HCT116 (cell line): Measurements from ENCODE around the gene BTBD16.

Experiments
- CEBPB ChIP-seq: IDR thresholded peaks from 2 replicates; pipeline ENCODE4 v1.6.1; 2012; ENCODE audit warnings: low read depth
- EGR1 ChIP-seq: IDR thresholded peaks from 2 replicates; pipeline ENCODE4 v1.6.1; 2012; ENCODE audit warnings: low read depth
- EZH2 ChIP-seq: fragments of 200-600 bp; sonication (generic); IDR thresholded peaks from 2 replicates; pipeline ENCODE4 v1.6.1; 2017; ENCODE audit warnings: antibody characterized with exemption, mixed run types
- EZH2phosphoT487 ChIP-seq: fragments of 200-600 bp; IDR thresholded peaks from 2 replicates; pipeline ENCODE4 v1.6.1; 2018; ENCODE audit warnings: antibody characterized with exemption, borderline replicate concordance
- JUND ChIP-seq: IDR thresholded peaks from 2 replicates; pipeline ENCODE4 v1.6.1; 2012
- POLR2A ChIP-seq: IDR thresholded peaks from 2 replicates; pipeline ENCODE4 v1.7.0; 2011; ENCODE audit warnings: borderline replicate concordance; ENCODE audit not compliant: insufficient read depth, insufficient read length; ENCODE audit errors: extremely low read depth
- RAD21 ChIP-seq: IDR thresholded peaks from 2 replicates; pipeline ENCODE4 v1.6.1; 2012; ENCODE audit warnings: low read depth, mild to moderate bottlenecking
- SRF ChIP-seq: IDR thresholded peaks from 2 replicates; pipeline ENCODE4 v1.6.1; 2012; ENCODE audit warnings: low read depth
- ZNF274 ChIP-seq: fragments of 200-500 bp; sonication (Bioruptor generic); IDR thresholded peaks from 2 replicates; pipeline ENCODE4 v1.6.1; 2014; ENCODE audit warnings: mild to moderate bottlenecking, low read depth, low read length, inconsistent platforms
- TF ChIP-seq, protein P1 (sequence below), 3 experiments: fragments of 200-600 bp in 1 of 3; sonication (generic) in 1 of 3; IDR thresholded peaks in 2 of 3; conservative IDR thresholded peaks in 1 of 3; 2 replicates each; pipeline ENCODE4 v1.5.1; 2012 to 2017; ENCODE audit warnings: low read depth in 2 of 3, low read length in 2 of 3, antibody characterized with exemption in 1 of 3, borderline replicate concordance in 1 of 3, control low read depth in 1 of 3, mild to moderate bottlenecking in 1 of 3, mixed read lengths in 1 of 3, mixed run types in 1 of 3, moderate library complexity in 1 of 3; ENCODE audit not compliant: insufficient read depth in 1 of 3
- TF ChIP-seq, protein P2 (sequence below): IDR thresholded peaks from 2 replicates; pipeline ENCODE4 v1.6.1; 2012; ENCODE audit warnings: low read depth
- TF ChIP-seq, protein P3 (sequence below): IDR thresholded peaks from 2 replicates; pipeline ENCODE4 v1.6.1; 2011; ENCODE audit warnings: mild to moderate bottlenecking, low read length, moderate library complexity; ENCODE audit not compliant: insufficient replicate concordance; ENCODE audit errors: extremely low read depth
- TF ChIP-seq, protein P4 (sequence below): IDR thresholded peaks from 2 replicates; pipeline ENCODE4 v1.6.1; 2012

DNA sequence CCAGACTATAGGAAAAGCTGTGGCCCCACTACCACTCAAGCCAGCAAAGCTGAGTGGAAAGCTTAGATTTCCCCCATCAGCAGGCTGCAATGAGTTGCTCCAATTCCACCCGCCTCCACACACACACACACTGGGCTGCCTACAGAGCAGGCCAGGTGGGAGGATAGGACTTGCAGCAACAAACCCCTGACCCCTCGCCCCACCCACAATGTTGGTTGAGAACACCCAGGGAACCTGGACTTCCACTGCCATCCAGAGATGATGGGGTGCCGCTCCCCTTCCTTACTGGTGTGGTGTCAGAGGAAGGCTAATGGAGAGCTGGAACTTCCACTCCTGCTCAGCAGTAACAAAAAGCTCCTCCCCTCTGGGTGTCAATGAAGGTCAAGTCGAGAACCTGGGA lies 86.6 kb downstream of the BTBD16 start:
- TF ChIP-seq, protein P1, sequence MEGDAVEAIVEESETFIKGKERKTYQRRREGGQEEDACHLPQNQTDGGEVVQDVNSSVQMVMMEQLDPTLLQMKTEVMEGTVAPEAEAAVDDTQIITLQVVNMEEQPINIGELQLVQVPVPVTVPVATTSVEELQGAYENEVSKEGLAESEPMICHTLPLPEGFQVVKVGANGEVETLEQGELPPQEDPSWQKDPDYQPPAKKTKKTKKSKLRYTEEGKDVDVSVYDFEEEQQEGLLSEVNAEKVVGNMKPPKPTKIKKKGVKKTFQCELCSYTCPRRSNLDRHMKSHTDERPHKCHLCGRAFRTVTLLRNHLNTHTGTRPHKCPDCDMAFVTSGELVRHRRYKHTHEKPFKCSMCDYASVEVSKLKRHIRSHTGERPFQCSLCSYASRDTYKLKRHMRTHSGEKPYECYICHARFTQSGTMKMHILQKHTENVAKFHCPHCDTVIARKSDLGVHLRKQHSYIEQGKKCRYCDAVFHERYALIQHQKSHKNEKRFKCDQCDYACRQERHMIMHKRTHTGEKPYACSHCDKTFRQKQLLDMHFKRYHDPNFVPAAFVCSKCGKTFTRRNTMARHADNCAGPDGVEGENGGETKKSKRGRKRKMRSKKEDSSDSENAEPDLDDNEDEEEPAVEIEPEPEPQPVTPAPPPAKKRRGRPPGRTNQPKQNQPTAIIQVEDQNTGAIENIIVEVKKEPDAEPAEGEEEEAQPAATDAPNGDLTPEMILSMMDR (IDR thresholded peaks at IDR 0.05 in 2 of 3, conservative IDR thresholded peaks at IDR 0.05 in 1 of 3; ENCODE audit: borderline replicate concordance in 1 of 3, insufficient read depth in 1 of 3, low read depth in 2 of 3, low read length in 2 of 3), result no peak
- TF ChIP-seq POLR2A, result no peak
- TF ChIP-seq, protein P2, sequence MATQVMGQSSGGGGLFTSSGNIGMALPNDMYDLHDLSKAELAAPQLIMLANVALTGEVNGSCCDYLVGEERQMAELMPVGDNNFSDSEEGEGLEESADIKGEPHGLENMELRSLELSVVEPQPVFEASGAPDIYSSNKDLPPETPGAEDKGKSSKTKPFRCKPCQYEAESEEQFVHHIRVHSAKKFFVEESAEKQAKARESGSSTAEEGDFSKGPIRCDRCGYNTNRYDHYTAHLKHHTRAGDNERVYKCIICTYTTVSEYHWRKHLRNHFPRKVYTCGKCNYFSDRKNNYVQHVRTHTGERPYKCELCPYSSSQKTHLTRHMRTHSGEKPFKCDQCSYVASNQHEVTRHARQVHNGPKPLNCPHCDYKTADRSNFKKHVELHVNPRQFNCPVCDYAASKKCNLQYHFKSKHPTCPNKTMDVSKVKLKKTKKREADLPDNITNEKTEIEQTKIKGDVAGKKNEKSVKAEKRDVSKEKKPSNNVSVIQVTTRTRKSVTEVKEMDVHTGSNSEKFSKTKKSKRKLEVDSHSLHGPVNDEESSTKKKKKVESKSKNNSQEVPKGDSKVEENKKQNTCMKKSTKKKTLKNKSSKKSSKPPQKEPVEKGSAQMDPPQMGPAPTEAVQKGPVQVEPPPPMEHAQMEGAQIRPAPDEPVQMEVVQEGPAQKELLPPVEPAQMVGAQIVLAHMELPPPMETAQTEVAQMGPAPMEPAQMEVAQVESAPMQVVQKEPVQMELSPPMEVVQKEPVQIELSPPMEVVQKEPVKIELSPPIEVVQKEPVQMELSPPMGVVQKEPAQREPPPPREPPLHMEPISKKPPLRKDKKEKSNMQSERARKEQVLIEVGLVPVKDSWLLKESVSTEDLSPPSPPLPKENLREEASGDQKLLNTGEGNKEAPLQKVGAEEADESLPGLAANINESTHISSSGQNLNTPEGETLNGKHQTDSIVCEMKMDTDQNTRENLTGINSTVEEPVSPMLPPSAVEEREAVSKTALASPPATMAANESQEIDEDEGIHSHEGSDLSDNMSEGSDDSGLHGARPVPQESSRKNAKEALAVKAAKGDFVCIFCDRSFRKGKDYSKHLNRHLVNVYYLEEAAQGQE, result no peak
- no peak for TF ChIP-seq EGR1
- TF ChIP-seq JUND, result no peak
- no peak for TF ChIP-seq EZH2
- TF ChIP-seq, protein P3, sequence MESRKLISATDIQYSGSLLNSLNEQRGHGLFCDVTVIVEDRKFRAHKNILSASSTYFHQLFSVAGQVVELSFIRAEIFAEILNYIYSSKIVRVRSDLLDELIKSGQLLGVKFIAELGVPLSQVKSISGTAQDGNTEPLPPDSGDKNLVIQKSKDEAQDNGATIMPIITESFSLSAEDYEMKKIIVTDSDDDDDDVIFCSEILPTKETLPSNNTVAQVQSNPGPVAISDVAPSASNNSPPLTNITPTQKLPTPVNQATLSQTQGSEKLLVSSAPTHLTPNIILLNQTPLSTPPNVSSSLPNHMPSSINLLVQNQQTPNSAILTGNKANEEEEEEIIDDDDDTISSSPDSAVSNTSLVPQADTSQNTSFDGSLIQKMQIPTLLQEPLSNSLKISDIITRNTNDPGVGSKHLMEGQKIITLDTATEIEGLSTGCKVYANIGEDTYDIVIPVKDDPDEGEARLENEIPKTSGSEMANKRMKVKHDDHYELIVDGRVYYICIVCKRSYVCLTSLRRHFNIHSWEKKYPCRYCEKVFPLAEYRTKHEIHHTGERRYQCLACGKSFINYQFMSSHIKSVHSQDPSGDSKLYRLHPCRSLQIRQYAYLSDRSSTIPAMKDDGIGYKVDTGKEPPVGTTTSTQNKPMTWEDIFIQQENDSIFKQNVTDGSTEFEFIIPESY, result no peak
- no peak for TF ChIP-seq RAD21
- TF ChIP-seq CEBPB, result no peak
- no peak for TF ChIP-seq EZH2phosphoT487
- TF ChIP-seq ZNF274, result no peak
- TF ChIP-seq, protein P4, sequence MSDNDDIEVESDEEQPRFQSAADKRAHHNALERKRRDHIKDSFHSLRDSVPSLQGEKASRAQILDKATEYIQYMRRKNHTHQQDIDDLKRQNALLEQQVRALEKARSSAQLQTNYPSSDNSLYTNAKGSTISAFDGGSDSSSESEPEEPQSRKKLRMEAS, result no peak
- no peak for TF ChIP-seq SRF
